Neuron (in vitro differentiated cells): ENCODE results near the gene PNPO.
"Not testable (repeated sequence)": the region's sequence is repeated elsewhere in the genome, so short reads cannot be mapped to it uniquely, and the experiment has no call there.

Source experiments
- H2AFZ ChIP-seq: one replicate; pipeline ENCODE4 v1.6.1; 2013; ENCODE audit warnings: low read depth, mild to moderate bottlenecking, inconsistent platforms, low read length, moderate library complexity
- H3K27me3 ChIP-seq: one replicate; pipeline ENCODE4 v1.6.1; 2013; ENCODE audit warnings: low read length; ENCODE audit not compliant: insufficient read depth
- H3K36me3 ChIP-seq: one replicate; pipeline ENCODE4 v1.6.1; 2013; ENCODE audit warnings: low read length; ENCODE audit not compliant: insufficient read depth
- H3K4me1 ChIP-seq: one replicate; pipeline ENCODE4 v1.6.1; 2013; ENCODE audit warnings: low read length; ENCODE audit not compliant: insufficient read depth
- H3K4me3 ChIP-seq: 2 replicates; pipeline ENCODE4 v1.5.1; 2013; ENCODE audit warnings: mild to moderate bottlenecking, low read length, moderate library complexity
- H3K9me3 ChIP-seq: one replicate; pipeline ENCODE4 v1.6.1; 2013; ENCODE audit warnings: low read length

The PNPO gene

GRCh38 chr17:47927821-47928400 is 13.5 kb upstream of the PNPO start:
- peaks cover 57% of the 10 kb centered on the region for H3K36me3 ChIP-seq
- H3K4me1 ChIP-seq: no peaks in the 10 kb centered on the region
- H2AFZ ChIP-seq: no peak overlapping the region
- H3K4me3 ChIP-seq: no peak overlapping the region
- no peaks in the 10 kb centered on the region for H3K27me3 ChIP-seq
- no peaks in the 10 kb centered on the region for H3K9me3 ChIP-seq

GRCh38 chr17:47928415-47928814 is 13.0 kb upstream of the PNPO start:
- Histone ChIP-seq H2AFZ (no peak overlapping the region), H3K9me3 (no peaks in the 10 kb centered on the region), H3K4me3 (no peak overlapping the region), H3K27me3 (no peaks in the 10 kb centered on the region), H3K4me1 (no peaks in the 10 kb centered on the region), H3K36me3 (peaks cover 52% of the 10 kb centered on the region)

GRCh38 chr17:47929218-47930000 is 12.0 kb upstream of the PNPO start:
- Histone ChIP-seq H3K4me1 (no peaks in the 10 kb centered on the region), H3K27me3 (no peaks in the 10 kb centered on the region), H2AFZ (no peak overlapping the region), H3K9me3 (no peaks in the 10 kb centered on the region), H3K4me3 (no peak overlapping the region), H3K36me3 (peaks cover 43% of the 10 kb centered on the region)

DNA sequence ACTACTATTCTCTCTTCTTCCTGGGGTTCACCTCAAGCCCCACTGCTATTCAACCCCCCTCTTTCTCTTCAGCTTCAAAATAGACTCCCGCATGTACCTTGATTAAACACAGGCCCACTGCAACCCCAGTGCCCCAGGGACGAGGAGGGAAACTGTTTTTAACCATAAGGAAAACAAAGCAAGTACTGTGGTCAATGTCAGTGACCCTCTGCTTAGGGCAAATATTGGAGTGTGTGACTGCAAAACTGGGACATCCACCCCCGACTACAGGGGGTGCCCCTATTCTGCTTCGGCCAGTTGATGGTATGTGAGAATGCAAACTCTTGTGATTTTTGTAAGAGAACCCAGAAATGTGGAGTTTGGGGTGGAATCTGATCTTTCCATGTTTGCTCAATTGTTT is 9.5 kb upstream of the PNPO start:
- Histone ChIP-seq H3K4me1 (no peaks in the 10 kb centered on the region), H3K9me3 (no peaks in the 10 kb centered on the region), H3K4me3 (no peak overlapping the region), H3K27me3 (no peaks in the 10 kb centered on the region), H3K36me3 (peaks cover 23% of the 10 kb centered on the region), H2AFZ (no peak overlapping the region)

GRCh38 chr17:47934856-47935255 is 6.5 kb upstream of the PNPO start:
- peaks cover 6% of the 10 kb centered on the region for H3K36me3 ChIP-seq
- H3K4me3 ChIP-seq: no peak overlapping the region
- no peaks in the 10 kb centered on the region for H3K9me3 ChIP-seq
- H2AFZ ChIP-seq: no peak overlapping the region
- peaks cover 6% of the 10 kb centered on the region for H3K4me1 ChIP-seq
- H3K27me3 ChIP-seq: no peaks in the 10 kb centered on the region

- not testable (repeated sequence) for H3K36me3 ChIP-seq, H3K27me3 ChIP-seq, H3K4me1 ChIP-seq, H3K4me3 ChIP-seq, H3K9me3 ChIP-seq, H2AFZ ChIP-seq
Observed at GRCh38 chr17:47935468-47935867, 5.9 kb upstream of the PNPO start.

DNA sequence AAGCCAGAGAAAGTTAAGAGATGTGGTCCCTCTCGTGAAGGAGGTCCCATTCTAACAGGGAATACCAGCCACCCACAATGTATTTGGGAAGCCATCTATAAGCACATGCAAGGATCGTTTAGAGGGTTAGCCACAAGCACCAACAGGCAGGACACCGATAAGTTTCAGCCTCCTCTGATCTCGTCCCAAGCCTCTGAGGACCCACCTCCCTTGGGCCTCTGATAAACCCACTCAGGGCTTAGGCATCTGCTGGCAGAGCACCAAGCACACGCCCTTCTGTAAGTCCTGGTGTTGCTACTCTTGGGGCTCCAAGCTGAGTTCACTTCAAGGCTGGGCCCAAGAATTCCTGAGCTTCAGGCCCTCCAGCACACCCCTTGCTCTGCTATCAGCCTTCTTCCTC is 5.4 kb upstream of the PNPO start:
- H3K9me3 ChIP-seq: no peaks in the 10 kb centered on the region
- no peak overlapping the region for H2AFZ ChIP-seq
- H3K27me3 ChIP-seq: no peaks in the 10 kb centered on the region
- H3K4me3 ChIP-seq: no peak overlapping the region
- peaks cover 9% of the 10 kb centered on the region for H3K4me1 ChIP-seq
- no peaks in the 10 kb centered on the region for H3K36me3 ChIP-seq

DNA sequence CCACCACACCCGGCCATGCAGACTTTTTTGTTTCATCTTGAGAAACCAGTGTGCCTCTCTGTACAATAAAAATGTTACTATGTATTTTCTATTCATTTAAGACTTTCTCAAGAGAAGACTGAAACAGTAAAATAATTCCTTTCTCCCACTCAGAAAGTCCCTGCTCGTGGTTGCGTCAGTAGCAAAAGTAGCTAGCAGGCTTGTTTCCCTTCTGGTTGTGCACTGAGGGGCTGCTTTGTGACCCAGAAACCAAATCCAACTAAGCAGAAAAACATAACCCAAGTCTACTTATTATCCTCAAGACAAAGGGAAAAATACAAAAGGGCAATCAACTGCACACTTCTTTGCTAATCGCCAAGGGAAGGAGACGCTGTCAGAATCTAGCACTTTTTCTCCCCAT is 3.4 kb upstream of the PNPO start:
- no peak overlapping the region for H3K4me3 ChIP-seq
- H3K27me3 ChIP-seq: no peaks in the 10 kb centered on the region
- H3K36me3 ChIP-seq: no peaks in the 10 kb centered on the region
- no peak overlapping the region for H2AFZ ChIP-seq
- no peaks in the 10 kb centered on the region for H3K9me3 ChIP-seq
- peaks cover 20% of the 10 kb centered on the region for H3K4me1 ChIP-seq

GRCh38 chr17:47942096-47942510 is 732 bp downstream of the PNPO start:
- Histone ChIP-seq H2AFZ (peak overlapping the region; percentile 85), H3K4me3 (peak overlapping the region; percentile 65), H3K36me3 (no peaks in the 10 kb centered on the region), H3K9me3 (no peaks in the 10 kb centered on the region), H3K27me3 (no peaks in the 10 kb centered on the region), H3K4me1 (peaks cover 20% of the 10 kb centered on the region)

DNA sequence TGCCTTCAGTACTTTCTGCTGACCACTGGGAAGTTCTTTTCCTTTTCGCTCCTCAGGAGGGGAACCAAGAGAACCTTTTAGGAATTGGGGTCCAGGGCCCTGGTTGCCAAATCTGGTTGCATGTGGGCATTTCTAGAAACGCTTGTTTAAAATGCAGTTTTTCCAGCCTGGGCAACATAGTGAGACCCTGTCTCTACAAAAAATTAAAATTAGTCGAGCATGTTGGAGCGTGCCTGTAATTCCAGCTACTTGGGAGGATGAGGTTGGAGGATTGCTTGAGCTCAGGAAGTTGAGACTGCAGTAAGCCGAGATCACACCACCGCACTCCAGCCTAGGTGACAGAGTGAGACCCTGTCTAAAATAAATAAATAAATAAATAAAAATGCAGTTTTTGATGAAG is 1.2 kb downstream of the PNPO start:
- H2AFZ ChIP-seq: no peak overlapping the region
- H3K36me3 ChIP-seq: no peaks in the 10 kb centered on the region
- no peaks in the 10 kb centered on the region for H3K9me3 ChIP-seq
- H3K4me3 ChIP-seq: peak overlapping the region; percentile 65
- H3K4me1 ChIP-seq: peaks cover 20% of the 10 kb centered on the region
- no peaks in the 10 kb centered on the region for H3K27me3 ChIP-seq

DNA sequence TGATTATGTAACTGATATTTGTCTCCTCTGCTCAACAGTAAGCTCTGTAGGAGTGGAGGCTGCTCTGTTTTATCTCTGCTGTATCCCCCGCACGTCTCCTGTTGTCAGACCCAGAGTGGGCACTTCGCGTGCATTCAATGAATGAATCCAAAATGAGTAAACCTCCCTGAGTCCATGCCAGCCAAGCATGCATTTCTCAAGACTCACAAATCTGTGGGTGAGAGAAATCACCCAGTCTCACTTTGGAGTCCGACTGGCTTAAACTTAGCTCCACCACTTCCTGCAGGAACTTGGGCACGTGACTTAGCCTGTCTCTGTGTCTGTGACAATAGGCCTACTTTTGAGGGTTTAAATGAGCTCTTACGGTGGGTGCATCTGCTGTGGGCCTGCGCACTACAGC is 3.7 kb downstream of the PNPO start:
- H3K4me3 ChIP-seq: no peak overlapping the region
- no peaks in the 10 kb centered on the region for H3K36me3 ChIP-seq
- H3K4me1 ChIP-seq: peaks cover 18% of the 10 kb centered on the region
- H2AFZ ChIP-seq: no peak overlapping the region
- no peaks in the 10 kb centered on the region for H3K9me3 ChIP-seq
- H3K27me3 ChIP-seq: no peaks in the 10 kb centered on the region

DNA sequence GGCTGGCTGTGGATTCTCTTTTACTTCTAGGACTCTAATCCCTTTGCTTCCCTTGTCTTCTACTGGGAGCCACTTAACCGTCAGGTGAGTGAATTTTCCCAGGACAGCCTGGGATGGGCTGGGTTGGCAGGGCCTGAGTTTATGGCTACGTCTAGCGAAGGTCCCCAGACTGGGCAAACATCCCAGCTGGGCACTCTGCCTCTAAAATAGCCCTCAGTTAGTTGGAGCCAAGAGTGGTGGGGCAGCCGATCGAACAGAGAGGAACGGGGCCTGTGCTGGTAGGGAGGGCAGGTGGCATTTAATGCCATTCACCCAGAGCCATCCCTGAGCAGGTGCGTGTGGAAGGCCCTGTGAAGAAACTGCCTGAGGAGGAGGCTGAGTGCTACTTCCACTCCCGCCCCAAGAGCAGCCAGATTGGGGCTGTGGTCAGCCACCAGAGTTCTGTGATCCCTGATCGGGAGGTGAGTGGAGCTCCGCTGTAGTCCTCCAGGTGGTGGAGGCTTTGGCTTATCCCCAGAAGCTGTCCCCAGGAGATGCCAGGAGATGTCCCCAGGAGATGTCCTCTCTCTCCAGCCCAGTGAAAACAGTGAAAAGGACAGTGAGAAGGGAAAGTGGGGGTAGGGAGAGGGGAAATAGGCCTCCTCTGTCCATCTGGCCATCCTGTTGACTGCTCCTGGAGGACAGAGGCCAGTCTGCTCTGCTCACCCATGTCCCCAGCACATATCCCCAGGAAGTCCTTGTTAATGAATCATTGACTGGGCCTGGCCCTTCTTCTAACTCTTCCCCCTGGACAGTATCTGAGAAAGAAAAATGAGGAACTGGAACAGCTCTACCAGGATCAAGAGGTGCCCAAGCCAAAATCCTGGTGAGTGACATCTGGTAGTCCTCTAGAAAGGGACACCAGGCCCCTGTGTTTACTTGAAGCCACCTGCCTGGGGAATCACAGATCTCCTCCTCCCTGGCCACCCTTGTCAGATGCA is 4.4 kb downstream of the PNPO start:
- Histone ChIP-seq H3K9me3 (no peaks in the 10 kb centered on the region), H3K4me1 (peaks cover 17% of the 10 kb centered on the region), H3K4me3 (no peak overlapping the region), H3K36me3 (no peaks in the 10 kb centered on the region), H3K27me3 (no peaks in the 10 kb centered on the region), H2AFZ (no peak overlapping the region)

DNA sequence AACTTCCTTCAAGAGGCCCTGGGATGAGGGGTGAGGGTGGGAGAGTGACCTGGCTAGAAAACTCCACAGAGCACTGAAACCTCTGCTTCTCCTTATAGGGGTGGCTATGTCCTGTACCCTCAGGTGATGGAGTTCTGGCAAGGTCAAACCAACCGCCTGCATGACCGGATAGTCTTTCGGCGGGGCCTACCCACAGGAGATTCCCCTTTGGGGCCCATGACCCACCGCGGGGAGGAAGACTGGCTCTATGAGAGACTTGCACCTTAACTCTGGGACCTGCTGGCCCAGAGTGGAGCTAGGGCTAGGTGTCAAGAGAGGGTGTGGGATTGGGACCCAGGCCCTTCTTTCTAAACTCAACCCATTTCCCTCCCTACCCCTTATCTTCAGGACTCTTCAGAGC is 5.1 kb downstream of the PNPO start:
- Histone ChIP-seq H2AFZ (no peak overlapping the region), H3K9me3 (no peaks in the 10 kb centered on the region), H3K4me3 (no peak overlapping the region), H3K4me1 (peaks cover 13% of the 10 kb centered on the region), H3K27me3 (no peaks in the 10 kb centered on the region), H3K36me3 (no peaks in the 10 kb centered on the region)
